ENCODE results near the gene S100Z.

GRCh38 chr5:76808141-76808691 lies 41.6 kb upstream of the S100Z start:
- TF ChIP-seq CTCF (IDR thresholded peaks at IDR 0.05; ENCODE audit: insufficient read depth, low read length), result no peak
- no peak for TF ChIP-seq POLR2AphosphoS5 (IDR thresholded peaks at IDR 0.05; ENCODE audit: low read depth)

All from HL-60 (cell line).